Heart left ventricle (tissue), 13 donors: Measurements from ENCODE around the gene ANKRD44.

Source experiments
- POLR2A ChIP-seq, 2 donors: fragments of 450-650 bp; IDR thresholded peaks; one replicate each; pipeline ENCODE4 v1.6.1; 2017; ENCODE audit warnings: antibody characterized with exemption in 2 of 2, mild to moderate bottlenecking in 2 of 2, moderate library complexity in 2 of 2
- TF ChIP-seq, protein P1 (sequence below), 12 donors: fragments of 200-600 bp; sonication (generic) in 4 of 12; IDR thresholded peaks; one replicate each; pipeline versions ENCODE4 v1.5.0 to v1.8.0; 2018 to 2022; ENCODE audit warnings: antibody characterized with exemption in 12 of 12, mild to moderate bottlenecking in 5 of 12
- donor health status: ischemic (EF 13 %, LVEDD 7.1; RV severe dilation, severe dysfunction).
- donor health status: DM: no; HTN: yes; CAD: no.
- donor health status: DM: no; HTN: no; CAD: no.
- donor health status: ischemic (EF 25% LVEDD 6.9; RV normal size, moderate dysfunction).
- donor health status: ischemic (EF 25% LVEDD 5.7; RV mildly dilated, moderate dysfunction).
- donor health status: ischemic (EF 35%, LVEDD 5.7; RV mildly dilated, moderate dysfunction).
- donor health status: nonischemic (EF 11% LVEDD 7.7; RV severe dilation, severe dysfunction).
- donor health status: DM: yes; HTN: yes; CAD: no.
- donor health status: PGD.
- donor health status: ischemic (EF 29% LVEDD 5.4; RV normal size, mild dysfunction).
- donor health status: nonischemic (EF 23%, LVEDD 6.1; RV moderate dilation, normal function).

- TF ChIP-seq, protein P1, sequence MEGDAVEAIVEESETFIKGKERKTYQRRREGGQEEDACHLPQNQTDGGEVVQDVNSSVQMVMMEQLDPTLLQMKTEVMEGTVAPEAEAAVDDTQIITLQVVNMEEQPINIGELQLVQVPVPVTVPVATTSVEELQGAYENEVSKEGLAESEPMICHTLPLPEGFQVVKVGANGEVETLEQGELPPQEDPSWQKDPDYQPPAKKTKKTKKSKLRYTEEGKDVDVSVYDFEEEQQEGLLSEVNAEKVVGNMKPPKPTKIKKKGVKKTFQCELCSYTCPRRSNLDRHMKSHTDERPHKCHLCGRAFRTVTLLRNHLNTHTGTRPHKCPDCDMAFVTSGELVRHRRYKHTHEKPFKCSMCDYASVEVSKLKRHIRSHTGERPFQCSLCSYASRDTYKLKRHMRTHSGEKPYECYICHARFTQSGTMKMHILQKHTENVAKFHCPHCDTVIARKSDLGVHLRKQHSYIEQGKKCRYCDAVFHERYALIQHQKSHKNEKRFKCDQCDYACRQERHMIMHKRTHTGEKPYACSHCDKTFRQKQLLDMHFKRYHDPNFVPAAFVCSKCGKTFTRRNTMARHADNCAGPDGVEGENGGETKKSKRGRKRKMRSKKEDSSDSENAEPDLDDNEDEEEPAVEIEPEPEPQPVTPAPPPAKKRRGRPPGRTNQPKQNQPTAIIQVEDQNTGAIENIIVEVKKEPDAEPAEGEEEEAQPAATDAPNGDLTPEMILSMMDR (IDR thresholded peaks at IDR 0.05), result no peak
- no peak for TF ChIP-seq POLR2A (IDR thresholded peaks at IDR 0.05)
These were observed 151.7 kb downstream of the ANKRD44 start for GRCh38 chr2:197158591-197159550.
